OCI-M1 (cell line): ENCODE results near the gene SIVA1.

Source experiments
- DNase-seq: peaks from one replicate; lab custom pipeline; 2025; lab: John Stamatoyannopoulos, UW

The SIVA1 gene, protein sequence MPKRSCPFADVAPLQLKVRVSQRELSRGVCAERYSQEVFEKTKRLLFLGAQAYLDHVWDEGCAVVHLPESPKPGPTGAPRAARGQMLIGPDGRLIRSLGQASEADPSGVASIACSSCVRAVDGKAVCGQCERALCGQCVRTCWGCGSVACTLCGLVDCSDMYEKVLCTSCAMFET

DNA sequence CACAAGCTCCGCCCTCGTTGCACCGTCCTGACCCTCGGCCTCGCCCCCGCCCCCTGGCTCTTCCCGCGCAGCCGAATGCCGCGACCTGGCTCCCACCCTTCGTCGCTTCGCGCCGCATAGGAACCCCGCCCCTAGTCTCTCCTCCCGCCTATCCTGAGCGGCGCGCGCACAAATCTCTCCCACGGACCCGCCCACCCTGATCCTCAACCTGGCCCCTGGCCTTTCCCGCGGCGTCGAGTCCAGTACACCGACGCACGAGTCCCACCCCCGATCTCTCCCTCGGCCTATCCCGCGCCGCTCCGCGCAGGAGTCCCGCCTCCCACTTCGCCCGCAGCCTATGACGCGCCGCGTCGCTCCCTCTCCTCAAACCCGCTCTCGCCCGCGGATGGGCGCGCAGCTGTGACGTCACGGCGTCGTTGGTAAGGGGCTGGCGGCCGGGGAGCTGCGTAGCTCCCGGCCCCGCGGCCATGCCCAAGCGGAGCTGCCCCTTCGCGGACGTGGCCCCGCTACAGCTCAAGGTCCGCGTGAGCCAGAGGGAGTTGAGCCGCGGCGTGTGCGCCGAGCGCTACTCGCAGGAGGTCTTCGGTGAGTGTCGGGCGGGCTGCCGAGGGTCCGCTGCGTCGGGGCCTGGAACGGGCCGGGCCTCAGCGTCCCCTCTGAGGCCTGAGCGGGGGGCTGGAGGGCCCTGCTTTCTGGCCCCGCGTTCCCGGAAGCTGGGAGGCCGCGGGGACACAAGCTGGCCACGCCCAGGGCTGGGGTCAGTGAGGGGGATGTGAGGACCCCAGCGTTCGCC, at the start of gene SIVA1:
TSS of gene SIVA1 (plus strand) at position 413 of the 793 bp plus-strand sequence. CDS start at position 468, 55 bp downstream.
- peak; percentile 100 for DNase-seq

DNA sequence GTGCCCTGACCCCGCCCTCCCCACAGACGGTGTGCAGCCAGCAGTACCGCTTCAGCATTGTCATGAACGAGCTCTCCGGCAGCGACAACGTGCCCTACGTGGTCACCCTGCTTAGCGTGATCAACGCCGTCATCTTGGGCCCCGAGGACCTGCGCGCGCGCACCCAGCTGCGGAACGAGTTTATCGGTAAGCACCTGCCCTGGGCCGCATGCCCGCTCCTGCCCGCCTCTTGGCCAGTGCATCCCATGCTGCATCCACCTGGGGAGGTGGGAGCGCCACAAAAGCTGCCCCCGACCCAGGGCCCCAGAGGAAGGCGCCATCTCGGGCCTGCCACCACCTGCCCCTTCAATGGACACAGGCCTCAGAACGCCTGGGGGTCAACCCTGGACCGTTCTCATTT, 49.7 kb upstream of the SIVA1 start:
- no peak for DNase-seq

- DNase-seq: no peak
Measured at GRCh38 chr14:104704252-104704651, 48.7 kb upstream of the SIVA1 start.

GRCh38 chr14:104705340-104706047, 47.5 kb upstream of the SIVA1 start:
- no peak for DNase-seq

DNA sequence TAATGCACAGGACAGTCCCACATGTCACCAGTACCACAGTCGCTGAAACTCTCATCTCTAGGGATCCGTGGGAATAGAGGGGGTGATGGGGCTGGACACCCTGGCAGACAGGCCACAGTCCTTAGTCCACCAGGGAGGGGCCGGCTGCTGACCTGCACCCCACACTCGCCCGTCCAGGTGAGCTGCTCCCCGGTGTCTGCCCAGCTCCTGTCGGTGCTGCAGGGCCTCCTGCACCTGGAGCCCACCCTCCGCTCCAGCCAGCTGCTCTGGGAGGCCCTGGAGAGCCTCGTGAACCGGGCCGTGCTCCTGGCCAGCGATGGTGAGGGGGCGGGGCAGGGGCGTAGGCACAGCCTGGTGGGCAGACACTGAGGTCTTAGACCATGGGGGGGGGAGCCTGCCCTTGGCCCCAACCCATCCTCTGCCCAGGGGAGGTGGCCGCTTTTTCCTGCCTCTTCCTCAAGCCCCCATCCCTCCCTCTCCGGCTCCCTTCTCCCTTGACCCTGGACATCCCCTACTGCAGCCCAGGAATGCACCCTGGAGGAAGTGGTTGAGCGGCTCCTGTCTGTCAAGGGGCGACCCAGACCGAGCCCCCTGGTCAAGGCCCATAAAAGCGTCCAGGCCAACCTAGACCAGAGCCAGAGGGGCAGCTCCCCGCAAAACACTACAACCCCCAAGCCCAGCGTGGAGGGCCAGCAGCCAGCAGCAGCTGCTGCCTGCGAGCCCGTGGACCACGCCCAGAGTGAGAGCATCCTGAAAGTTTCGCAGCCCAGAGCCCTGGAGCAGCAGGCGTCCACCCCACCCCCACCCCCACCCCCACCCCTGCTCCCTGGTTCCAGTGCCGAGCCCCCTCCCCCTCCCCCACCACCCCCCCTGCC, 46.0 kb upstream of the SIVA1 start:
- DNase-seq: no peak

DNA sequence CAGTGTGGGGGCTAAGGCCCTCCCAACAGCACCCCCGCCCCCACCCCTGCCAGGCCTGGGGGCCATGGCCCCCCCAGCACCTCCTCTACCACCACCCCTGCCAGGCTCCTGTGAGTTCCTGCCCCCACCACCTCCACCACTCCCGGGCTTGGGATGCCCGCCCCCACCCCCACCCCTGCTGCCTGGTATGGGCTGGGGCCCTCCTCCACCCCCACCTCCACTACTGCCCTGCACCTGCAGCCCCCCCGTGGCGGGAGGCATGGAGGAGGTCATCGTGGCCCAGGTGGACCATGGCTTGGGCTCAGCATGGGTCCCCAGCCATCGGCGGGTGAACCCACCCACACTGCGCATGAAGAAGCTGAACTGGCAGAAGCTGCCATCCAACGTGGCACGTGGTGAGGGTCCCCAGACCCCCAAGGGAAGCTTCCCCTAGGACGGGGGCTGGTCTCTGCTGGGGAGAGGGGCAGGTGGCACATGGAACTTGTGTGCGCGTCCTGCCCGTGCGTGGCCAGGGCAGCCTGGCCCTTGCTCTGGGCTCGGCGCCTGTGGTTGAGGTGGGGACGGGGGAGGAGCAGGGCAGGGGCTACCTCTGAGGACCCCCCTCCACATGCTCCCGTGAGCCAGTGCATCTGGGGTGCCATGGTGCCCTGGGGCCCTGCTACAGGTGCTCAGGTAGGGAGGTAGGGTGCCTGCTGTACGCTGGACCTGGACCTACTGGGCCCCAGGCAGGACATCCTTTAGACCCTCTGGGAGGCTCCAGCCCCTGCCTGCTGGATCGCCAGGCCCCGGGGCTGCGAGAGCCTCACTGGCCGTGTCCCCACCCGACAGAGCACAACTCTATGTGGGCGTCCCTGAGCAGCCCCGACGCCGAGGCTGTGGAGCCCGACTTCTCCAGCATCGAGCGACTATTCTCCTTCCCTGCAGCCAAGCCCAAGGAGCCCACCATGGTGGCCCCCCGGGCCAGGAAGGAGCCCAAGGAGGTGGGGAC, 45.0 kb upstream of the SIVA1 start:
- no peak for DNase-seq

GRCh38 chr14:104708606-104709268, 44.2 kb upstream of the SIVA1 start:
- DNase-seq: peak; percentile 74

DNA sequence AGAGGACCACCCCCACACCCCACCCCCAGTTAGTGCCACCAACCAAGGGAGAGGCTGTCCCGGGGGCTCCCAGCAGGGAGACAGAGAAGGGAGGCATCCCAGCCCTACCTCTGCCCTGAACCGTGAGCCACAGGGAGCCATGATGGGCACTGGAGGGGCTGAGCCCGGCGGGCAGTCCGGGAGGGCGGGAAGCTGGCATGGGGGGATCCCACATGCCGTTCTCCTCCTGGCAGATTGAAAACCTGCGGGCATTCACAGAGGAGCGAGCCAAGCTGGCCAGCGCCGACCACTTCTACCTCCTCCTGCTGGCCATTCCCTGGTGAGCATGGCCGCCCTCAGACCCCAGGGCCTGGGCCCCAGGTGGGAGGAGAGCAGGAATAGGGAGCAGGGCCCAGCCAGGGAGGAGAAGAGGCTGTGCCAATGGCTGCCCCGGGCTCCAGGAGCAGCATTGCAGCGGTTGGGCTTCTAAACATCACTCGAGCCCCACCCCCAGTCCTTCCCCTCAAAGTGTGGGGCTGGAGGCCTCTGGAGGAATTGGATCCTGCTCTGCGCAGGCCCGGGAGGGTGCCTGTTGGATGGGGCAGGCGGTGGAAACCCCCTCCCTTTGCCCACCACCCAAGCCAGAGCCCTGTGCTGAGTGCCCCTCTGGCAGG, 43.4 kb upstream of the SIVA1 start:
- no peak for DNase-seq

GRCh38 chr14:104710071-104710735, 42.7 kb upstream of the SIVA1 start:
- no peak for DNase-seq

DNA sequence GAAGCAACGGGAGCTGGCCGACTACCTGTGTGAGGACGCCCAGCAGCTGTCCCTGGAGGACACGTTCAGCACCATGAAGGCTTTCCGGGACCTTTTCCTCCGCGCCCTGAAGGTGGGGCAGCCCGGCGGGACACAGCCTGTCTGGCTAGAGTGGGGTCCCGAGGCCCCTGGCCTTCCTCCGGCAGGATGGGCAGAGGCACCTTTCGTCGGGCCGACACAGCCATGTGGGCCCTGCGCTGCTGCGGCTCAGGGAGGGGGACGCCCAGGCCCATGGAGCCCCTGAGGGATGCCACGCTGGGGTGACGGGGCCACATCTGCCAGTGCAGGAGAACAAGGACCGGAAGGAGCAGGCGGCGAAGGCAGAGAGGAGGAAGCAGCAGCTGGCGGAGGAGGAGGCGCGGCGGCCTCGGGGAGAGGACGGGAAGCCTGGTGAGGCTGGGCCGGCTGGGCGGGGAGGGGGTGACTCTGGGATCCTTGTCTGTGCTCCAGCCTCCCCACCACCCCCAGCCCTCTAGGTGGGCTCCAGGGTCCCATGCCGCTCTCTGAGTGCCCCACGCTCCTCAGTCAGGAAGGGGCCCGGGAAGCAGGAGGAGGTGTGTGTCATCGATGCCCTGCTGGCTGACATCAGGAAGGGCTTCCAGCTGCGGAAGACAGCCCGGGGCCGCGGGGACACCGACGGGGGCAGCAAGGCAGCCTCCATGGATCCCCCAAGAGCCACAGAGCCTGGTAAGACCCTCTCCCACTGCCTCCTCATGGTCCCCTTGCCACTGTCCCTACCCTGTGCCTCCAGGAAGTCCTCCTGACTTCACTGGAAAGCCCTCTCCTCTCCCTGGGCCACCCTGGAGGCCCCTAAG, 39.8 kb upstream of the SIVA1 start:
- no peak for DNase-seq

DNA sequence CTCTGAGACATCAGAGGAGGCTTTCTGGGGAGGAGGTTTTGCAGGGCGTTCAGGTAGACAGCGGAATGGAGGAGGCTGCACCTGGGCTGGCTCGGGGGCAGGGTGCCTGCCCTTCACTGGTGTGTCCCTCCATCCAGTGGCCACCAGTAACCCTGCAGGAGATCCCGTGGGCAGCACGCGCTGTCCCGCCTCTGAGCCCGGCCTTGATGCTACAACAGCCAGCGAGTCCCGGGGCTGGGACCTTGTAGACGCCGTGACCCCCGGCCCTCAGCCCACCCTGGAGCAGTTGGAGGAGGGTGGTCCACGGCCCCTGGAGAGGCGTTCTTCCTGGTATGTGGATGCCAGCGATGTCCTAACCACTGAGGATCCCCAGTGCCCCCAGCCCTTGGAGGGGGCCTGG, 38.9 kb upstream of the SIVA1 start:
- no peak for DNase-seq

DNA sequence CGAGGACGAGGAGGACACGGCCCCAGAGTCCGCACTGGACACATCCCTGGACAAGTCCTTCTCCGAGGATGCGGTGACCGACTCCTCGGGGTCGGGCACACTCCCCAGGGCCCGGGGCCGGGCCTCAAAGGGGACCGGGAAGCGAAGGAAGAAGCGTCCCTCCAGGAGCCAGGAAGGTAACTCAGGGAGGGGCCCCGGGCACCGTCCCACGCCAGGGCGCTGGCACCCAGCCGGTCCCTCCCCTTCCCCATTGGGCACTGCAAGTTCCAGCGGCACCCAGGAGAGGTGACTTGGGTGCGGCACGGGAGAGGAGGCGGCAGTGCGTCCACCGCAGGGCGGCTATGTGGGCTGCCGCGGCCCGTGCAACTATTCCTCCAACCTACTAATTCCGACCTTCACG, 38.3 kb upstream of the SIVA1 start:
- no peak for DNase-seq

- no peak for DNase-seq
Measured at GRCh38 chr14:104715416-104715815, 37.5 kb upstream of the SIVA1 start.

- DNase-seq: no peak
Measured at GRCh38 chr14:104715871-104716270, 37.1 kb upstream of the SIVA1 start.

DNA sequence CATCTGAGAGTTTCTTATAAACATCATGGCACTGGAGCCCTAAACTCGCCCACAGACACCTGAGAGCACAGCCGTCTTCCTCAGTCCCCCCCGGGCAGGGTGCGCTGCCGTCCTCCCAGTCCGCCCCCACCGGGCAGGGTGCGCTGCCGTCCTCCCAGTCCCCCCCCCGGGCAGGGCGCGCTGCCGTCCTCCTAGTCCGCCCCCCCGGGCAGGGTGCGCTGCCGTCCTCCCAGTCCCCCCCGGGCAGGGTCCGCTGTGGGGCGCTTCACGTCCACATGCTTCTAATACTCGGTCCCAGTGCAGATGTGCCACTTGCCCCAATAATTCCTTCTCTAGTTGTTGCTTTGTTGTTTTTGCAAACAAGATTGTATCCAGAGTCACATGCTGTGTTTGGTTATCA, 35.8 kb upstream of the SIVA1 start:
- no peak for DNase-seq

GRCh38 chr14:104717646-104718045, 35.3 kb upstream of the SIVA1 start:
- DNase-seq: no peak

- DNase-seq: no peak
Measured at GRCh38 chr14:104718147-104718546, 34.8 kb upstream of the SIVA1 start.

- DNase-seq: no peak
Measured at GRCh38 chr14:104718871-104719270, 34.1 kb upstream of the SIVA1 start.
